IPS-20b (cell line): ENCODE data around the gene PODXL2.
"Not testable (repeated sequence)": the region's sequence is repeated elsewhere in the genome, so short reads cannot be mapped to it uniquely, and the experiment has no call there.

Source experiments
- H3K27ac ChIP-seq: one replicate; pipeline ENCODE4 v1.5.1; 2013; ENCODE audit warnings: low read length
- H3K27me3 ChIP-seq: 2 replicates; pipeline ENCODE4 v1.6.1; 2013; ENCODE audit warnings: mild to moderate bottlenecking, low read length, inconsistent platforms; ENCODE audit not compliant: insufficient read depth
- H3K36me3 ChIP-seq: 2 replicates; pipeline ENCODE4 v1.6.1; 2013; ENCODE audit warnings: low read depth, mild to moderate bottlenecking, inconsistent platforms, low read length, moderate library complexity; ENCODE audit not compliant: insufficient read depth
- H3K4me1 ChIP-seq: 2 replicates; pipeline ENCODE4 v1.6.1; 2013; ENCODE audit warnings: mild to moderate bottlenecking, control low read depth, inconsistent platforms, low read length, moderate library complexity; ENCODE audit not compliant: insufficient read depth
- H3K4me3 ChIP-seq: 2 replicates; pipeline ENCODE4 v1.5.1; 2013; ENCODE audit warnings: mild to moderate bottlenecking, low read length, inconsistent platforms
- H3K9ac ChIP-seq: 2 replicates; pipeline ENCODE4 v1.6.1; 2013; ENCODE audit warnings: low read depth, mild to moderate bottlenecking, inconsistent platforms, low read length, moderate library complexity
- H3K9me3 ChIP-seq: 2 replicates; pipeline ENCODE4 v1.6.1; 2013; ENCODE audit warnings: mild to moderate bottlenecking, low read depth, low read length, inconsistent platforms; ENCODE audit not compliant: insufficient read depth

PODXL2 gene

GRCh38 chr3:127701280-127701911, 72.4 kb downstream of the PODXL2 start:
- no peak overlapping the region for H3K27ac ChIP-seq

GRCh38 chr3:127702151-127702578, 73.2 kb downstream of the PODXL2 start:
- Histone ChIP-seq H3K4me3 (no peak overlapping the region), H3K27me3 (no peaks in the 10 kb centered on the region), H3K9ac (no peak overlapping the region), H3K36me3 (no peaks in the 10 kb centered on the region), H3K4me1 (no peaks in the 10 kb centered on the region), H3K27ac (no peak overlapping the region), H3K9me3 (no peaks in the 10 kb centered on the region)

More at GRCh38 chr3:127701280-127701911, 72.4 kb downstream of the PODXL2 start:
- Histone ChIP-seq H3K4me1 (no peaks in the 10 kb centered on the region), H3K4me3 (no peak overlapping the region), H3K9ac (no peak overlapping the region), H3K36me3 (no peaks in the 10 kb centered on the region), H3K27me3 (no peaks in the 10 kb centered on the region), H3K9me3 (no peaks in the 10 kb centered on the region)

GRCh38 chr3:127704840-127705239, 75.9 kb downstream of the PODXL2 start:
- H3K27me3 ChIP-seq, H3K9ac ChIP-seq, H3K4me3 ChIP-seq, H3K9me3 ChIP-seq, H3K36me3 ChIP-seq, H3K4me1 ChIP-seq, H3K27ac ChIP-seq: not testable (repeated sequence)

GRCh38 chr3:127706312-127706711, 77.3 kb downstream of the PODXL2 start:
- H3K4me3 ChIP-seq = no peak overlapping the region
- peaks cover 6% of the 10 kb centered on the region; the same call in 1 of the 2 replicates for H3K4me1 ChIP-seq
- no peaks in the 10 kb centered on the region for H3K27me3 ChIP-seq
- H3K36me3 ChIP-seq = no peaks in the 10 kb centered on the region
- no peak overlapping the region for H3K9ac ChIP-seq
- H3K27ac ChIP-seq = no peak overlapping the region
- H3K9me3 ChIP-seq = no peaks in the 10 kb centered on the region

- Histone ChIP-seq H3K36me3 (no peaks in the 10 kb centered on the region), H3K9me3 (no peaks in the 10 kb centered on the region), H3K4me1 (peaks cover 6% of the 10 kb centered on the region; the same call in 1 of the 2 replicates), H3K27me3 (no peaks in the 10 kb centered on the region), H3K27ac (no peak overlapping the region), H3K9ac (no peak overlapping the region), H3K4me3 (no peak overlapping the region)
Observed at GRCh38 chr3:127706785-127707351, 77.9 kb downstream of the PODXL2 start.

- H3K9me3 ChIP-seq = no peaks in the 10 kb centered on the region
- H3K27ac ChIP-seq = no peak overlapping the region
- no peak overlapping the region for H3K9ac ChIP-seq
- H3K36me3 ChIP-seq = no peaks in the 10 kb centered on the region
- peaks cover 7% of the 10 kb centered on the region; the same call in 1 of the 2 replicates for H3K27me3 ChIP-seq
- H3K4me1 ChIP-seq = peaks cover 6% of the 10 kb centered on the region; the same call in 1 of the 2 replicates
- H3K4me3 ChIP-seq = no peak overlapping the region
Observed at GRCh38 chr3:127707851-127708411, 78.9 kb downstream of the PODXL2 start.

- no peaks in the 10 kb centered on the region for H3K9me3 ChIP-seq
- H3K27me3 ChIP-seq = peaks cover 7% of the 10 kb centered on the region; the same call in 1 of the 2 replicates
- H3K36me3 ChIP-seq = no peaks in the 10 kb centered on the region
- no peak overlapping the region for H3K9ac ChIP-seq
- no peak overlapping the region for H3K4me3 ChIP-seq
- H3K4me1 ChIP-seq = peaks cover 7% of the 10 kb centered on the region; the same call in 1 of the 2 replicates
- H3K27ac ChIP-seq = no peak overlapping the region
Observed at GRCh38 chr3:127708837-127709236, 79.9 kb downstream of the PODXL2 start.

- Histone ChIP-seq H3K9ac (no peak overlapping the region), H3K4me3 (no peak overlapping the region), H3K9me3 (no peaks in the 10 kb centered on the region), H3K27ac (no peak overlapping the region), H3K27me3 (peaks cover 9% of the 10 kb centered on the region; the same call in 1 of the 2 replicates), H3K4me1 (peaks cover 10% of the 10 kb centered on the region; the same call in 1 of the 2 replicates), H3K36me3 (no peaks in the 10 kb centered on the region)
Observed at GRCh38 chr3:127709320-127710060, 80.5 kb downstream of the PODXL2 start.

GRCh38 chr3:127710155-127710941, 81.4 kb downstream of the PODXL2 start:
- Histone ChIP-seq H3K4me3 (no peak overlapping the region), H3K36me3 (no peaks in the 10 kb centered on the region), H3K9me3 (no peaks in the 10 kb centered on the region), H3K27ac (no peak overlapping the region), H3K9ac (no peak overlapping the region), H3K4me1 (peaks cover 10% of the 10 kb centered on the region; the same call in 1 of the 2 replicates), H3K27me3 (peaks cover 10% of the 10 kb centered on the region; the same call in 1 of the 2 replicates)

GRCh38 chr3:127711021-127711695, 82.2 kb downstream of the PODXL2 start:
- no peak overlapping the region for H3K9ac ChIP-seq
- no peak overlapping the region for H3K27ac ChIP-seq
- H3K4me1 ChIP-seq = peaks cover 10% of the 10 kb centered on the region; the same call in 1 of the 2 replicates
- peaks cover 10% of the 10 kb centered on the region; the same call in 1 of the 2 replicates for H3K27me3 ChIP-seq
- no peaks in the 10 kb centered on the region for H3K9me3 ChIP-seq
- H3K36me3 ChIP-seq = no peaks in the 10 kb centered on the region
- no peak overlapping the region for H3K4me3 ChIP-seq
